AG10803 (cell line): ENCODE data around the gene GNB1.

Experiments
- DNase-seq: peaks from one replicate; pipeline ENCODE4 v3.0.0; 2010; ENCODE audit warnings: low read depth
- H3K4me3 ChIP-seq: 2 replicates; pipeline ENCODE4 v1.5.1; 2011; ENCODE audit warnings: mild to moderate bottlenecking, low read length, control low read depth
- TF ChIP-seq, protein P1 (sequence below): conservative IDR thresholded peaks from 2 replicates; pipeline ENCODE4 v1.5.1; 2011; ENCODE audit warnings: mild to moderate bottlenecking, low read length, control low read depth, inconsistent platforms

Gene GNB1

DNA sequence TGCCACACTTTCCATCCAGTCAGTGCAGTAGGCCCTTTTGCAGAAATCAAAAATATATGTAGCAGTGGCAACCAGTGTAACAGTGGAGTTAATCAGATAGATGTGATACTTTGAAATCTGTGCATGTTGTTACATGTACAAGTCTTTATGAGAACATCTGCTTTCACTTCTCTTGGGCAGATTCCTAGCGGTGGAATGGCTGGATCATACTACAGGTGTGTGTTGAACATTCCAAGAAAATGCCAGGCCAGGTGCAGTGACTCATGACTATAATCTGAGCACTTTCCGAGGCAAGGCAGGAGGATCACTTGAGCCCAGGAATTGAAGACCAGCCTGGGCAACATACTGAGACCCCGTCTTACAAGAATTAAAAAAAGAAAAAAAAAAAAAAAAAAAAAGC lies 55.3 kb downstream of the GNB1 start:
- DNase-seq, result no peak
- no peak overlapping the region for H3K4me3 ChIP-seq
- TF ChIP-seq, protein P1, sequence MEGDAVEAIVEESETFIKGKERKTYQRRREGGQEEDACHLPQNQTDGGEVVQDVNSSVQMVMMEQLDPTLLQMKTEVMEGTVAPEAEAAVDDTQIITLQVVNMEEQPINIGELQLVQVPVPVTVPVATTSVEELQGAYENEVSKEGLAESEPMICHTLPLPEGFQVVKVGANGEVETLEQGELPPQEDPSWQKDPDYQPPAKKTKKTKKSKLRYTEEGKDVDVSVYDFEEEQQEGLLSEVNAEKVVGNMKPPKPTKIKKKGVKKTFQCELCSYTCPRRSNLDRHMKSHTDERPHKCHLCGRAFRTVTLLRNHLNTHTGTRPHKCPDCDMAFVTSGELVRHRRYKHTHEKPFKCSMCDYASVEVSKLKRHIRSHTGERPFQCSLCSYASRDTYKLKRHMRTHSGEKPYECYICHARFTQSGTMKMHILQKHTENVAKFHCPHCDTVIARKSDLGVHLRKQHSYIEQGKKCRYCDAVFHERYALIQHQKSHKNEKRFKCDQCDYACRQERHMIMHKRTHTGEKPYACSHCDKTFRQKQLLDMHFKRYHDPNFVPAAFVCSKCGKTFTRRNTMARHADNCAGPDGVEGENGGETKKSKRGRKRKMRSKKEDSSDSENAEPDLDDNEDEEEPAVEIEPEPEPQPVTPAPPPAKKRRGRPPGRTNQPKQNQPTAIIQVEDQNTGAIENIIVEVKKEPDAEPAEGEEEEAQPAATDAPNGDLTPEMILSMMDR, result no peak

DNA sequence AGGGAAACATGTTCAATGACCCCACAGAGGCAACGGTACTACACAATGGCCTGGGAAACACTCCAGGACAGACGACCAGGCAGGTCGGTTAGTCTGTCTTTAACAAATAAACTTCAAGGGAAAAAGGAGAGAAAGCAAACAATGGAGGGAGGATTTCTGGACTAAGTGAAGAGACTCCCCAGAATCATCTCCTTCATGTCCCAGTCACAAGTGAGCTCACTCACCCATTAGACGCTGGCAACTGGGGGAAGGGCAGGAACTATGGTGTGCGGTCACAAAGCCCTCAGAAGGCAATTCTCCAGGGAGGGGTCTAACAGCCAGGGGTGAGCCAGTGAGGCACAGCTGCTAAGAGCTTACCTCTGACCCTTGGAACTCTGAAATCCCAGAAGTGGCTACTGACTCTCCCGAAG lies 57.0 kb downstream of the GNB1 start:
- TF ChIP-seq, protein P1, result no peak
- H3K4me3 ChIP-seq, result no peak overlapping the region
- no peak for DNase-seq

DNA sequence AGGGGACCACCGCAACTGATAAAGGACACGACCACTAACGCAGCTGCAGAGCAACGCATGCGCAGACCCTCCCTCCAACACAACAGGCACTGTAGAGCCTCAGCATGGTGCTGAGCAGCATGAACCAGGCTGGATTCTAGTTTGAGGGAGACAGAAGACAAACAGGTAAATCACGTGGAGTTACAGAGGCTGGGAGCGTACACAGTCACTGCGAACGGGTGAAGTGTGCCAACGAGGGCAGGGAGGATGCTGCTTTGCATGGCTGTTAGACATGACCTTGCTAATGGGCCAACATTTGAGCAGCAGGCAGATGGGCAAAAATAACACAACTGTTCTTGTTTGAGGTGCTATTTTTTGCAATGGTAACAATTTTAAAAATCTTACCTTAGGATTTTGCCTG lies 57.4 kb downstream of the GNB1 start:
- DNase-seq, result no peak
- H3K4me3 ChIP-seq, result no peak overlapping the region
- TF ChIP-seq, protein P1, result no peak

DNA sequence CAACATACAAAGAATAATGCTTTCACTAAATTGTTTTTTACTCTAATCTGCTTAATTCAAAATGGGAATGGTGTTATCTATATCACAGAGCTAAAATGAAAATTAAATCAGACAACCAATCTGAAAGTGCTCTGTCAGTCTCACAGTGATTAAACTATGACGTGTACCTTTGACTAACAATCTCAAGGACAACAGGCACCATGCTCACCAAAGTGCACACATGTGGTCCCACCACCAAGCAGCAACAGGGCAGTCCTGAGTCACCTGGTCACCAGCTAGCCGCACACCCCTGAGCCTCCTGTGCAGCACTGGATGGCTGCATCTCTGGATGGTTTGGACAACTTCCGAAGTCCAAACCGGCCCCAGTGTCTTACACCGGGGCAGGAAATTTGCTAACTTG lies 58.1 kb downstream of the GNB1 start:
- H3K4me3 ChIP-seq, result no peak overlapping the region
- DNase-seq, result no peak
- TF ChIP-seq, protein P1, result no peak

DNA sequence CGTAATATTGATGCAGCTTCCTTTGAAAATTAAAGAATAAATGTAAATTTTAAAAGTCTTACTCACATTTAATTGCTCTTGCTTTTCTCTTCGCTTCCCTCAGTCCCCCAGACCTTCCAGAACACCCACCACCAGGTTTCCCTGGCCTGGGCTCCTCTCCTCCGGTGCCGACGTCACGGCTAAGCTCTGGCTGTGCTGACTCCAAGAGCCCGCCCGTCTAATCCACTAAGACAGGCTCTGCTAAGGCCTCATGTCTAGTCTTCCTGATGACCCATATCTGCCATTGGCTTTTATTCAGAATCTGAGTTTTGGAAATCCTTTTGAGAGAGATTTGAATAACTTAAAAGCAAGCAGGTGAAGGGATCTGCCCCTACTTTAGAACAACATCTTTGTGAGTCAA lies 58.7 kb downstream of the GNB1 start:
- no peak for DNase-seq
- TF ChIP-seq, protein P1, result no peak

DNA sequence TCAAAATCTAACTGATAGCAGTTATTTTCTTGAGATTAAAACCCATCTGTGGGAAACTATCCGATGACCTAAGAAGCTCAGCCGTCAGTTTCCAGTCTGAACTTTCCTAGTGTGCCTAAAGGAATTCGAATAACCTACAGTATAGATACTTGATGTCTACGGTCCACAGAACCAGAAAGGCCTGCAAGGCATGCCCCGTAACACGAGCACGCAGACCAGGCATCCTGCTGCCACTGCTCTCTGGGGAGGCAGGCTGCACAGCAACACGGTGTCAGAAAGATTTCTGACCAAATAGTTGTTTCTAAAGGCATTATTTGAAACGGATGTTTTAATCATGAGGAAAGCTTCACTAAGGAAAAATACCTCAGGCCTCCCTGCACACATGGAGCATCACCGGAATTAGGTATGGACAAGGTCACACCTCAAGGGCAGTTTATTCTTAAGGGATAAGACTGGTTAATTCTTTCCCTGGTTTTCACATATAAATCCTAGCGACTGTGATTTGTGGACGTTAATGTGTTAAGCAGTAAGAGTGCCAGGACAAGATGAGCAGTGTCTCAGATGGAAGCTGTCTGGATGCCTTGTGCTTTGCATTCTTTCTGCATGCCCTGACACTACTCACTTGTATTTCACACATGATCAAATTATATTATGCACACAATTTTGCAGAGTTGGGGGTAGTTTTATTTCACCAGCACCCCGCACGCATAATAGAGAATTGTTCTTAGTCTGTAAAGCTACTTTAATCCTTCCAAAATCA lies 63.6 kb downstream of the GNB1 start:
- H3K4me3 ChIP-seq, result no peak overlapping the region
- DNase-seq, result peak; percentile 46
- TF ChIP-seq, protein P1, result no peak

More for the DNA sequence above, 58.7 kb downstream of the GNB1 start:
- H3K4me3 ChIP-seq, result no peak overlapping the region

DNA sequence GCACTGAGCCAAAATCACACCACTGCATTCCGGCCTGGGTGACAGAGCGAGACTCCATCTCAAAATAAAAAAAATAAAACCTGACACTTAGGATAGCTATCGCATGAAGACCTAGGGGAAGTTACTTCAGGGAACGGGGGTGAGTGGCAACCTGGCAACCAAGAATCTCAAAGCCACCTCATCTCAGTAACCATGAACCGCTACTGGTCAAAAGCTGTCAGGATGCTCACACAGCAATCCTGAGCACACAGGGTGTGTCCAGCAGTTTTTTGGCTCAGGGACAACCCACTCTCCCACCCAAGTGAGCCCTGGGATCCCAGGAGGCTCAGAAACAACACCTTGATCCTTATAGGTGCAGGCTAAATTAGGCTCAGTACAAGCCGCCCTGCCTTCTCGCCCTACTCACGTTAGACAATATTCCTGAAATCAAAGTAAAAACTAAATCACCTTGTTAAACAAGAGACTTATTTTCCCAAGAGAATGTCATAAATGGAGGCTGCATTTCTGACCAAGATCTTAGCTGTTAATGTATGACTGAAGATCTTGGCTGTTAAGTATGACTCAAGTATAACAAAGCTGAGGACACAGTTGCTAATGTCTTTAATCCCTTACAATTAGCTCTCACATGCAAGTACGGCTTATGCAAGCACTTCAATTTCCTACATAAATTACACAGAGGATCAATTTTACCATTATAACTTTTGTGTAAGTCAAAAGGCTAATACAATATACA lies 64.4 kb downstream of the GNB1 start:
- H3K4me3 ChIP-seq, result no peak overlapping the region
- TF ChIP-seq, protein P1, result no peak
- DNase-seq, result peak; percentile 48
